Measurements from ENCODE around the gene SEC16B.

- TF ChIP-seq, protein P1, sequence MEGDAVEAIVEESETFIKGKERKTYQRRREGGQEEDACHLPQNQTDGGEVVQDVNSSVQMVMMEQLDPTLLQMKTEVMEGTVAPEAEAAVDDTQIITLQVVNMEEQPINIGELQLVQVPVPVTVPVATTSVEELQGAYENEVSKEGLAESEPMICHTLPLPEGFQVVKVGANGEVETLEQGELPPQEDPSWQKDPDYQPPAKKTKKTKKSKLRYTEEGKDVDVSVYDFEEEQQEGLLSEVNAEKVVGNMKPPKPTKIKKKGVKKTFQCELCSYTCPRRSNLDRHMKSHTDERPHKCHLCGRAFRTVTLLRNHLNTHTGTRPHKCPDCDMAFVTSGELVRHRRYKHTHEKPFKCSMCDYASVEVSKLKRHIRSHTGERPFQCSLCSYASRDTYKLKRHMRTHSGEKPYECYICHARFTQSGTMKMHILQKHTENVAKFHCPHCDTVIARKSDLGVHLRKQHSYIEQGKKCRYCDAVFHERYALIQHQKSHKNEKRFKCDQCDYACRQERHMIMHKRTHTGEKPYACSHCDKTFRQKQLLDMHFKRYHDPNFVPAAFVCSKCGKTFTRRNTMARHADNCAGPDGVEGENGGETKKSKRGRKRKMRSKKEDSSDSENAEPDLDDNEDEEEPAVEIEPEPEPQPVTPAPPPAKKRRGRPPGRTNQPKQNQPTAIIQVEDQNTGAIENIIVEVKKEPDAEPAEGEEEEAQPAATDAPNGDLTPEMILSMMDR (conservative IDR thresholded peaks at IDR 0.05; ENCODE audit: low read length) = no peak
- TF ChIP-seq EZH2phosphoT487 (IDR thresholded peaks at IDR 0.05; ENCODE audit: borderline replicate concordance, low read depth, low read length) = no peak
Measured at GRCh38 chr1:177920091-177920490, 49.8 kb downstream of the SEC16B start.

Data from OCI-LY7 (cell line).